Erythroblast (primary cell): Measurements from ENCODE around the gene DSCAML1.
"Not testable (repeated sequence)": the region's sequence is repeated elsewhere in the genome, so short reads cannot be mapped to it uniquely, and the experiment has no call there.

Experiments
- GATA1 ChIP-seq: IDR thresholded peaks from 2 replicates; pipeline ENCODE4 v1.6.1; 2011; ENCODE audit warnings: low read depth, mild to moderate bottlenecking, control low read depth, low read length, moderate library complexity
- POLR2A ChIP-seq: IDR thresholded peaks from 2 replicates; pipeline ENCODE4 v1.6.1; 2011; ENCODE audit warnings: mild to moderate bottlenecking, low read length

DNA sequence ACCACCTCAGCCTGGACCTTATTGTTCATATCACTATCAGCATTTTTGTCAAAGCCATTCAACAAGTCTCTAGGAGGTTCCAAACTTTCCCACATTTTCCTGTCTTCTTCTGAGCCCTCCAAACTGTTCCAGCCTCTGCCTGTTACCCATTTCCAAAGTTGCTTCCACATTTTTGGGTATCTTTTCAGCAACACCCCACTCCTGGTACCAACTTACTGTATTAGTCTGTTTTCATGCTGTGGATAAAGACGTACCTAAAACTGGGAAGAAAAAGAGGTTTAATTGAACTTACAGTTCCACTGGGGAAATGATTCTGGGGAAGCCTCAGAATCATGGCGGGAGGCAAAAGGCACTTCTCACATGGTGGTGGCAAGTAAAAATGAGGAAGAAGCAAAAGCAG is 391.1 kb downstream of the DSCAML1 start:
- not testable (repeated sequence) for TF ChIP-seq POLR2A, GATA1
